C4-2B (cell line): ENCODE results near the gene GRID1.

Experiments used
- CTCF ChIP-seq: fragments of 450-650 bp; conservative IDR thresholded peaks from 2 replicates; pipeline ENCODE4 v1.5.1; 2017; ENCODE audit warnings: mild to moderate bottlenecking
- ZFX ChIP-seq: fragments of 450-650 bp; IDR thresholded peaks from 2 replicates; pipeline ENCODE4 v1.6.1; 2017

DNA sequence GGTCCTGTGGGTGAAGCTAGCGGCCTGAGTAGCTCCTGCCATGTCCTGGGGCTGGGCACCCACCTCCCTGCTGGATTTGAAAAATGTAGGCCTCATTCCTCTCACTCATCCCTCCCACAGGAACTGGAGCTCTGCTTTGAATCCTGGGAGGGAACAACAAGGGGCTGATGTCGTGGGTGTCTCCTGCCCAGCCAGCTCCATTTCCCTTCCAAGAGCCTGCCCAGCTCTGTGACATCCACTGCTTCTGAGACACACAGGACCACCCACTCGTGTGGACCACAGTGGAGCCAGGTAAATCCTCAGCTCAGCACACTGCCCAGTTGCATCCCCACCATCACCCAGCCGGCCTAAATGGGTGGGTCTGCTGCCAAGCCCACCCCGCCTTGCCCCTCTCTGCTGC, 579.2 kb downstream of the GRID1 start:
- no peak for TF ChIP-seq CTCF
- TF ChIP-seq ZFX, result no peak
